HepG2 (cell line): Measurements from ENCODE around the gene TMEM190. TPM values are rescaled to one million over a fixed set of nuclear protein-coding genes. Genes with fewer than 3 reads are reported as not detected.
A peak's percentile ranks its signal among the peaks of the same experiment; 100 is the strongest.

Experiments used
- ATAC-seq: fragments of 200-7000 bp; cut with Tn5 transposase; 3 replicates; pipeline ENCODE4 v1.9.1; 2020; ENCODE audit warnings: mild to moderate bottlenecking, moderate library complexity
- BruUV-seq: library from RNA; stranded (reverse); fragments of 400-500 nt; replicated peaks from 2 replicates; lab custom pipeline; 2021; lab: Mats Ljungman, UMichigan
- CTCF ChIA-PET: fragments of 300-600 bp; formaldehyde crosslinking; extraction: SDS; loops from one replicate; lab custom pipeline; 2021; ENCODE audit warnings: low total read pairs, inconsistent platforms, low intra/inter-chr PET ratio; lab: Yijun Ruan, JAX
- POLR2A ChIA-PET: fragments of 350-600 bp; sonication (Branson Sonifier 250); formaldehyde crosslinking; loops from one replicate; lab custom pipeline; 2020; ENCODE audit warnings: antibody characterized with exemption, inconsistent platforms; lab: Yijun Ruan, JAX
- DNase-seq: peaks from one replicate; pipeline ENCODE4 v3.0.0-alpha.2; 2015; ENCODE audit warnings: low spot score
- FAIRE-seq: peaks from 3 replicates; lab custom pipeline; 2011; peaks lifted over from hg19 to GRCh38; lab: Jason Lieb, UNC
- H2AFZ ChIP-seq: one replicate; pipeline ENCODE4 v1.6.1; 2011; ENCODE audit warnings: low read length, inconsistent platforms
- H3K27ac ChIP-seq: fragments of 300-600 bp; 3 replicates; pipeline ENCODE4 v1.8.0; 2011; ENCODE audit warnings: mixed run types, mild to moderate bottlenecking, mixed read lengths, low read length, inconsistent platforms; ENCODE audit not compliant: insufficient read depth; ENCODE audit errors: extremely low read length
- H3K27me3 ChIP-seq, 2 experiments: fragments of 200-600 bp in 1 of 2; 2 replicates in 1 of 2; 3 replicates in 1 of 2; pipeline versions ENCODE4 v1.6.0 to v1.8.0; 2011; ENCODE audit warnings: low read length in 2 of 2, mild to moderate bottlenecking in 2 of 2, moderate library complexity in 2 of 2, inconsistent platforms in 1 of 2; ENCODE audit not compliant: insufficient read depth in 2 of 2, control insufficient read depth in 1 of 2
- H3K36me3 ChIP-seq, 2 experiments: fragments of 200-600 bp in 1 of 2; replicated peaks in 1 of 2; 2 replicates in 1 of 2; 3 replicates in 1 of 2; pipeline versions ENCODE4 v1.5.1 to v1.8.0; 2011; ENCODE audit warnings: low read length in 2 of 2, inconsistent platforms in 1 of 2; ENCODE audit not compliant: insufficient read depth in 2 of 2, control insufficient read depth in 1 of 2
- H3K4me1 ChIP-seq: 2 replicates; pipeline ENCODE4 v1.5.1; 2012; ENCODE audit warnings: low read length, inconsistent platforms; ENCODE audit not compliant: insufficient read depth
- H3K4me2 ChIP-seq: 2 replicates; pipeline ENCODE4 v1.6.0; 2011; ENCODE audit warnings: low read depth, low read length, inconsistent platforms
- H3K4me3 ChIP-seq, 3 experiments: fragments of 200-600 bp in 1 of 3; sonication (generic), shearing (Covaris generic) in 1 of 3; replicated peaks in 1 of 3; 2 replicates each; pipeline ENCODE4 v1.5.1; 2011 to 2016; ENCODE audit warnings: low read length in 3 of 3, inconsistent platforms in 2 of 3, low read depth in 2 of 3, mild to moderate bottlenecking in 2 of 3, control low read depth in 1 of 3, mixed read lengths in 1 of 3; ENCODE audit not compliant: insufficient read depth in 1 of 3
- H3K79me2 ChIP-seq: one replicate; pipeline ENCODE4 v1.6.1; 2011; ENCODE audit warnings: low read length, inconsistent platforms; ENCODE audit not compliant: insufficient read depth
- H3K9ac ChIP-seq: 2 replicates; pipeline ENCODE4 v1.6.0; 2011; ENCODE audit warnings: mild to moderate bottlenecking, low read depth, low read length, inconsistent platforms; ENCODE audit not compliant: insufficient read depth
- H3K9me3 ChIP-seq: 2 replicates; pipeline ENCODE4 v1.5.1; 2012; ENCODE audit warnings: mild to moderate bottlenecking, low read length
- H4K20me1 ChIP-seq: 2 replicates; pipeline ENCODE4 v1.6.0; 2011; ENCODE audit warnings: inconsistent platforms, mild to moderate bottlenecking, low read length, moderate library complexity; ENCODE audit not compliant: insufficient read depth
- ONECUT2 ChIP-seq: sonication (generic); formaldehyde crosslinking; IDR thresholded peaks from 2 replicates; pipeline ENCODE4 v1.4.0; 2020; ENCODE audit warnings: missing genetic modification reagents
- PLRG1 ChIP-seq: fragments of 450-650 bp; conservative IDR thresholded peaks from 2 replicates; pipeline ENCODE4 v1.6.1; 2016
- ZNF224 ChIP-seq: sonication (generic); formaldehyde crosslinking; IDR thresholded peaks from 2 replicates; pipeline ENCODE4 v1.5.0; 2020; ENCODE audit warnings: mild to moderate bottlenecking, missing genetic modification reagents
- ZNF230 ChIP-seq: sonication (generic); formaldehyde crosslinking; IDR thresholded peaks from 2 replicates; pipeline ENCODE4 v1.4.0; 2020; ENCODE audit warnings: mild to moderate bottlenecking, missing genetic modification reagents
- ZNF678 ChIP-seq: sonication (generic); formaldehyde crosslinking; IDR thresholded peaks from 2 replicates; pipeline ENCODE4 v1.4.0; 2020; ENCODE audit warnings: mild to moderate bottlenecking, missing genetic modification reagents
- ZNF687 ChIP-seq: sonication (generic); formaldehyde crosslinking; IDR thresholded peaks from 2 replicates; pipeline ENCODE4 v1.5.1; 2020; ENCODE audit warnings: mild to moderate bottlenecking, missing genetic modification reagents, moderate library complexity
- ZNF878 ChIP-seq: sonication (generic); formaldehyde crosslinking; IDR thresholded peaks from 2 replicates; pipeline ENCODE4 v1.8.1; 2023; ENCODE audit warnings: mild to moderate bottlenecking, missing genetic modification reagents, moderate library complexity
- WGBS: methylation state at CpG from one replicate; pipeline ENCODE4 v1.1.6; 2017; ENCODE audit warnings: low lambda C conversion rate; 5-methylcytosine and 5-hydroxymethylcytosine counted together
- in situ Hi-C: cut with HindIII; loops from 2 replicates; pipeline ENCODE4 v1.10.0; 2017; ENCODE audit warnings: low pct_unique_long_range_greater_than_20kb; ENCODE audit not compliant: extremely low pct_ligation_motif_present
- intact Hi-C: fragments of 100-400 bp; cut with micrococcal nuclease; formaldehyde crosslinking; loops from one replicate; pipeline ENCODE4 v1.10.0; 2022; ENCODE audit not compliant: unreplicated experiment
- polyA plus RNA-seq, 8 experiments: library from polyadenylated mRNA; depleted of rRNA in 3 of 8; stranded (reverse) in 7 of 8; unstranded in 1 of 8; fragments of >200 nt; fragmentation: Illumina TruSeq in 4 of 8; extraction: Trizol in 4 of 8; gene quantifications; 2 replicates each; pipeline versions ENCODE4 v1.2.1 to v1.2.3, GENCODE V29; 2011 to 2016; ENCODE audit warnings: low read depth in 4 of 8, missing spikeins in 1 of 8, mixed read lengths in 1 of 8; ENCODE audit not compliant: insufficient read depth in 1 of 8
- total RNA-seq, 5 experiments: library from RNA; depleted of rRNA; stranded (reverse); fragments of >200 nt; fragmentation: Illumina TruSeq; extraction: Trizol; gene quantifications; 2 replicates each; pipeline ENCODE4 v1.2.3, GENCODE V29; 2016; ENCODE audit warnings: low read depth in 1 of 5
- TF ChIP-seq, protein P1 (sequence below): sonication (generic); formaldehyde crosslinking; IDR thresholded peaks from 2 replicates; pipeline ENCODE4 v1.8.1; 2023; ENCODE audit warnings: missing genetic modification reagents, mild to moderate bottlenecking, borderline replicate concordance
- TF ChIP-seq, protein P2 (sequence below): sonication (generic); formaldehyde crosslinking; conservative IDR thresholded peaks from 2 replicates; pipeline ENCODE4 v1.8.0; 2022; ENCODE audit warnings: mild to moderate bottlenecking, moderate library complexity, missing genetic modification reagents
- TF ChIP-seq, protein P3 (sequence below): sonication (generic); formaldehyde crosslinking; IDR thresholded peaks from 2 replicates; pipeline ENCODE4 v1.5.0; 2020; ENCODE audit warnings: mild to moderate bottlenecking, missing genetic modification reagents

Gene TMEM190
- total and polyA plus RNA-seq, 2 of the 13 experiments (the other 11 are each of a cell fraction or from before 2014, with no cell fraction given): 0.35 to 0.83 TPM

DNA sequence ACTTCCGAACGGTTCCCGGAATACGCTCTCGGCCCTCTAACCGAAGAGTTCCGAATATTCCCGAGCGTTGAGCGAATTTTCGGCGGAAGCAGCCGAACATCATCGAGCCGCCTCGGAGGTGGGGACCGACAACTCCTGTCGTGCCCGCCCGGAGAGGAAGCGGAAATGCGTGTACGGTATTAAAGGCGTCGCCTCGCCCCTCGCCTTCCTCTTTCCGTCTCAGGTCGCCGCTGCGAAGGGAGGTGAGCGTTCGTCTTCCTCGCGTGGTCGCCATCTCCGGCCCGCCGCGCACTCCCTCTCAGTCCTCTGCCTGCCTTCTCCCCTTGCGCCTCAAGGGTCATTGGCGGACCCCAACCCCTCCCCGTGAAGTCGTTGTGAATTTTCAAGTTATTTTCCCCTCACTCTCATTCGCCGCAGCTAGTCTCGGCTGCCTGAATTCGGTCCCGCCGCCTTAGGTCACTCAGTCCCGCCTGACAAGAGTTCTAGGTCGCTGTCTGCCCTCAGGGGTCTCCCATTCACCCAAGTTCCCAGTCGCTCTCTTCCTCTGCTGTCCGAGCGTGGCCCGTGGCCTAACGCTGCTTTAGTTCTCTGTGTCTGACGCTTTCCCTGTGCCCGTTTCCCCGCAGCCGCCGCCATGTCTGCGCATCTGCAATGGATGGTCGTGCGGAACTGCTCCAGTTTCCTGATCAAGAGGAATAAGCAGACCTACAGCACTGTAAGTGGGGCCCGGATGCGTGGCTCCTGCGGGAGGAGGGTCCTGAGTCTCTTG, 9.3 kb downstream of the TMEM190 start, which contains the start of gene RPL28 (continued):
- TF ChIP-seq ZNF224 (CRISPR knock-in tag) (0 out of 2 replicates have a peak, but pooled peaks have one; percentile 58), ZNF230 (CRISPR knock-in tag) (peak; percentile 76; the same call in 1 of the 2 replicates), ZNF878 (CRISPR knock-in tag) (no peak)
- TF ChIP-seq, protein P1, sequence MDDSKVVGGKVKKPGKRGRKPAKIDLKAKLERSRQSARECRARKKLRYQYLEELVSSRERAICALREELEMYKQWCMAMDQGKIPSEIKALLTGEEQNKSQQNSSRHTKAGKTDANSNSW: no peak
- TF ChIP-seq, protein P2, sequence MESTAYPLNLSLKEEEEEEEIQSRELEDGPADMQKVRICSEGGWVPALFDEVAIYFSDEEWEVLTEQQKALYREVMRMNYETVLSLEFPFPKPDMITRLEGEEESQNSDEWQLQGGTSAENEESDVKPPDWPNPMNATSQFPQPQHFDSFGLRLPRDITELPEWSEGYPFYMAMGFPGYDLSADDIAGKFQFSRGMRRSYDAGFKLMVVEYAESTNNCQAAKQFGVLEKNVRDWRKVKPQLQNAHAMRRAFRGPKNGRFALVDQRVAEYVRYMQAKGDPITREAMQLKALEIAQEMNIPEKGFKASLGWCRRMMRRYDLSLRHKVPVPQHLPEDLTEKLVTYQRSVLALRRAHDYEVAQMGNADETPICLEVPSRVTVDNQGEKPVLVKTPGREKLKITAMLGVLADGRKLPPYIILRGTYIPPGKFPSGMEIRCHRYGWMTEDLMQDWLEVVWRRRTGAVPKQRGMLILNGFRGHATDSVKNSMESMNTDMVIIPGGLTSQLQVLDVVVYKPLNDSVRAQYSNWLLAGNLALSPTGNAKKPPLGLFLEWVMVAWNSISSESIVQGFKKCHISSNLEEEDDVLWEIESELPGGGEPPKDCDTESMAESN: peak; percentile 78

DNA sequence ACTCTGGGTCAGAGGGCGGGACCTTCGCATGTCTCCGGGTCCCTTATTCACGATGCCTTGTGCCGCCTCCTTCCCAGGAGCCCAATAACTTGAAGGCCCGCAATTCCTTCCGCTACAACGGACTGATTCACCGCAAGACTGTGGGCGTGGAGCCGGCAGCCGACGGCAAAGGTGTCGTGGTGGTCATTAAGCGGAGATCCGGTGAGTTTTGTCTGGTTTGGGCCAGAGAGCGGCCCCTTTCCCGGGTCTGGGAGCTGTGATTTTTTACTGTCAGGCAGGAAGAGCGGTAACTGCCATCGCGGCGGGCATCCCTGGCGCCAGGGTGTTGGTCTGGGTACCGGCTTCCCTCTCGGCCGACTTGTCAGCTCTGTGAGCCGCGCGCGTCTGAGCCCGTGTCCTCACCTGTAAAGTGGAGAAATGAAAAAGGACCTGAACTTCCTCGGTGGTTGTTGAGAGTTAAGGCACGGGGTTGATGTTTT, 9.9 kb downstream of the TMEM190 start:
- no peak for ATAC-seq
- Histone ChIP-seq H3K9me3 (no peaks in the 10 kb centered on the region), H3K27ac (peak overlapping the region; percentile 67), H3K36me3 (peaks cover 16 to 35% of the 10 kb centered on the region in 2 experiments), H3K4me1 (peaks cover 40% of the 10 kb centered on the region), H3K27me3 (no peaks in the 10 kb centered on the region; a peak in 1 of 5 replicates), H4K20me1 (peaks cover 46% of the 10 kb centered on the region), H2AFZ (no peak overlapping the region), H3K9ac (peak overlapping the region; percentile 96), H3K4me3 (peak overlapping the region; percentile 86 to 100 (median 89)), H3K4me2 (peak overlapping the region; percentile 96), H3K79me2 (peaks cover 30% of the 10 kb centered on the region)
- CTCF ChIA-PET: interaction anchor here (0.7 kb wide), 1 partner anchor 40 kb away, joined by 3 read pairs; no protein-coding TSS in a partner anchor
- BruUV-seq: no TSS peak
- intact Hi-C loops (loop anchor here (5.0 kb wide), 1 partner anchor 54 kb away; no protein-coding TSS in a partner anchor), in situ Hi-C loops (no loop called here)
- FAIRE-seq: no peak
- WGBS: 3% methylated on average over 31 of the region's 33 CpGs
- no peak for DNase-seq
- POLR2A ChIA-PET: interaction anchor here (0.5 to 9.7 kb wide), 4 partner anchors 20 to 106 kb away, joined by 3 to 62 read pairs (median 6); partner anchors contain the start of genes GARIN5B, HSPBP1, KMT5C and UBE2S
- TF ChIP-seq PLRG1: no peak
- no peak for TF ChIP-seq ONECUT2 (CRISPR knock-in tag)
- TF ChIP-seq ZNF678 (CRISPR knock-in tag): 0 out of 2 replicates have a peak, but pooled peaks have one; percentile 73
- TF ChIP-seq, protein P3, sequence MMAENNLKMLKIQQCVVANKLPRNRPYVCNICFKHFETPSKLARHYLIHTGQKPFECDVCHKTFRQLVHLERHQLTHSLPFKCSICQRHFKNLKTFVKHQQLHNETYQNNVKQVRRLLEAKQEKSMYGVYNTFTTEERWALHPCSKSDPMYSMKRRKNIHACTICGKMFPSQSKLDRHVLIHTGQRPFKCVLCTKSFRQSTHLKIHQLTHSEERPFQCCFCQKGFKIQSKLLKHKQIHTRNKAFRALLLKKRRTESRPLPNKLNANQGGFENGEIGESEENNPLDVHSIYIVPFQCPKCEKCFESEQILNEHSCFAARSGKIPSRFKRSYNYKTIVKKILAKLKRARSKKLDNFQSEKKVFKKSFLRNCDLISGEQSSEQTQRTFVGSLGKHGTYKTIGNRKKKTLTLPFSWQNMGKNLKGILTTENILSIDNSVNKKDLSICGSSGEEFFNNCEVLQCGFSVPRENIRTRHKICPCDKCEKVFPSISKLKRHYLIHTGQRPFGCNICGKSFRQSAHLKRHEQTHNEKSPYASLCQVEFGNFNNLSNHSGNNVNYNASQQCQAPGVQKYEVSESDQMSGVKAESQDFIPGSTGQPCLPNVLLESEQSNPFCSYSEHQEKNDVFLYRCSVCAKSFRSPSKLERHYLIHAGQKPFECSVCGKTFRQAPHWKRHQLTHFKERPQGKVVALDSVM (CRISPR knock-in tag): no peak
- peak; percentile 37 for TF ChIP-seq ZNF687 (CRISPR knock-in tag)
